Thymus (tissue), 11 donors: ENCODE measurements around the gene OR9Q1. TPM values are rescaled to one million over a fixed set of nuclear protein-coding genes. Genes with fewer than 3 reads are reported as not detected.
"Not testable (repeated sequence)": the region's sequence is repeated elsewhere in the genome, so short reads cannot be mapped to it uniquely, and the experiment has no call there.

Source experiments
- DNase-seq, 9 donors: peaks; one replicate each; pipeline ENCODE4 v3.0.0-alpha.2; 2013; ENCODE audit warnings: low spot score in 9 of 9, low read depth in 6 of 9, missing footprints in 1 of 9
- H3K27ac ChIP-seq, 2 donors: one replicate each; pipeline ENCODE4 v1.5.1; 2013; ENCODE audit warnings: control low read depth in 1 of 2, low read depth in 1 of 2, low read length in 1 of 2, mild to moderate bottlenecking in 1 of 2, moderate library complexity in 1 of 2
- H3K27me3 ChIP-seq, 2 donors: one replicate each; pipeline ENCODE4 v1.5.1; 2013; ENCODE audit warnings: low read length in 1 of 2; ENCODE audit not compliant: control insufficient read depth in 2 of 2, insufficient read depth in 1 of 2
- H3K36me3 ChIP-seq, 2 donors: one replicate each; pipeline ENCODE4 v1.5.1; 2013; ENCODE audit warnings: low read length in 1 of 2, mild to moderate bottlenecking in 1 of 2, moderate library complexity in 1 of 2; ENCODE audit not compliant: control insufficient read depth in 2 of 2, insufficient read depth in 2 of 2
- H3K4me1 ChIP-seq, 2 donors: one replicate each; pipeline ENCODE4 v1.5.1; 2013; ENCODE audit warnings: low read length in 2 of 2; ENCODE audit not compliant: control insufficient read depth in 2 of 2, insufficient read depth in 2 of 2
- H3K4me3 ChIP-seq, 2 donors: one replicate each; pipeline ENCODE4 v1.5.1; 2013; ENCODE audit warnings: low read length in 2 of 2, control low read depth in 1 of 2, mild to moderate bottlenecking in 1 of 2
- H3K9me3 ChIP-seq, 2 donors: one replicate each; pipeline ENCODE4 v1.5.1; 2013; ENCODE audit warnings: low read length in 1 of 2, mild to moderate bottlenecking in 1 of 2; ENCODE audit not compliant: control insufficient read depth in 2 of 2, insufficient read depth in 1 of 2
- WGBS: extraction: QIAGEN DNeasy Blood & Tissue Kit; methylation state at CpG from one replicate; pipeline ENCODE4 v1.1.7; 2013; 5-methylcytosine and 5-hydroxymethylcytosine counted together
- polyA plus RNA-seq: library from polyadenylated mRNA; stranded (reverse); fragments of 200-250 nt; gene quantifications from one replicate; pipeline ENCODE4 v1.2.3, GENCODE V29; 2013
- total RNA-seq: library from RNA; stranded (reverse); fragments of 120-200 nt; gene quantifications from one replicate; pipeline ENCODE4 v1.2.4, GENCODE V29; 2013
- donor health status: healthy.

The OR9Q1 gene
- total and polyA plus RNA-seq, 2 donors, result 0.05 TPM; not detected in 1

DNA sequence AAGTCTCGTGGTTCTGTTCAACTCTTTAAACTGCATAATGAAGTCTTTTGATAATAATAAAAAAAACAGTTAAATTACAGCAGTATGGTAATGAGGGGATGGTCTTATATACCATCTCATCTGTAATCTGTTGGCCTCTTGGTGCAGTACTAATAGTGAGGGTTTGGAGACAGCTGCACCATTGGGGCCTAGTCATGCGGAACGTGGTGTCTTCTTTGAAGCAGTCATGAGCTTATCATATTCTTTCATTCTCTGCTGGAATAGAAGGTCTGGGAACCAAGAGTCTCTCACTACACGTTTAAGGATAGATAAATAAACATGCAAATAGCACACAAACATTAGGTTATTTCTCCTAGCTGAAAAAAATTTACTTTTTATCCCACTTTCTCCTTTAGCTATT is 40.9 kb upstream of the OR9Q1 start:
- WGBS, result 83% methylated on average over 4 of the region's 4 CpGs
- Histone ChIP-seq H3K4me3 (no peak overlapping the region), H3K36me3 (no peaks in the 10 kb centered on the region), H3K9me3 (no peaks in the 10 kb centered on the region), H3K27ac (no peak overlapping the region), H3K4me1 (no peaks in the 10 kb centered on the region), H3K27me3 (no peaks in the 10 kb centered on the region)
- no peak for DNase-seq

DNA sequence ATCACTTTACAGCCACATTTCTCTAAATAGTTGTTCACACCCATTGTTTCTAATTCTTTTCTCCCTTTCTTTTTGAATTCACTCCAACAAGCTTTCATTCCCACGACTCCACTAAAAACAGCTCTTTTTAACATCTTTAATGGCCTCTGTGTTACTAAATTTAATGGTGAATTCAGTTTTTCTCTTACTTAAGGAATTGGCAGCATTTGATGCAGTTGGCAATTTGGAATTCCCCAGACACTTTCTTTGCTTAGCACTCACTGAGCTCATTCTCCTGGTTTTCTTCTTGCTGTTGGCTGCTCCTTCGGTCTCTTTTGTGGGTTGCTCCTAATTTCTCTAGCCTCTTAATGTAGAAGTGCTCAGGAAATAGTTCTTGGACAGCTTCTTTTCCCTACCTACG is 40.5 kb upstream of the OR9Q1 start:
- Histone ChIP-seq H3K27me3 (no peaks in the 10 kb centered on the region), H3K27ac (no peak overlapping the region), H3K4me1 (no peaks in the 10 kb centered on the region), H3K9me3 (no peaks in the 10 kb centered on the region), H3K4me3 (no peak overlapping the region), H3K36me3 (no peaks in the 10 kb centered on the region)
- no peak for DNase-seq
- WGBS, result 87% methylated on average over 3 of the region's 3 CpGs

DNA sequence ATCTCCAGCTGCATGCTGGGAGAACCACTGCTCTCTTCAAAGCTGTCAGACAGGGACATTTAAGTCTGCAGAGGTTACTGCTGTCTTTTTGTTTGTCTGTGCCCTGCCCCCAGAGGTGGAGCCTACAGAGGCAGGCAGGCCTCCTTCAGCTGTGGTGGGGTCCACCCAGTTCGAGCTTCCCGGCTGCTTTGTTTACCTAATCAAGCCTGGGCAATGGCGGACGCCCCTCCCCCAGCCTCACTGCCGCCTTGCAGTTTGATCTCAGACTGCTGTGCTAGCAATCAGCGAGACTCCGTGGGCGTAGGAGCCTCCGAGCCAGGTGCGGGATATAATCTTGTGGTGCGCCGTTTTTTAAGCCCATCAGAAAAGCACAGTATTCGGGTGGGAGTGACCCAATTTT is 24.2 kb upstream of the OR9Q1 start:
- 88% methylated on average over 13 of the region's 13 CpGs for WGBS
- not testable (repeated sequence) for DNase-seq

GRCh38 chr11:58000021-58000420 is 23.7 kb upstream of the OR9Q1 start:
- WGBS, result 90% methylated on average over 10 of the region's 10 CpGs
- H3K27ac ChIP-seq, H3K27me3 ChIP-seq, DNase-seq, H3K9me3 ChIP-seq, H3K36me3 ChIP-seq, H3K4me3 ChIP-seq, H3K4me1 ChIP-seq: not testable (repeated sequence)

More for the DNA sequence above, 24.2 kb upstream of the OR9Q1 start:
- not testable (repeated sequence) for H3K27ac ChIP-seq, H3K4me3 ChIP-seq, H3K36me3 ChIP-seq, H3K4me1 ChIP-seq, H3K9me3 ChIP-seq, H3K27me3 ChIP-seq

DNA sequence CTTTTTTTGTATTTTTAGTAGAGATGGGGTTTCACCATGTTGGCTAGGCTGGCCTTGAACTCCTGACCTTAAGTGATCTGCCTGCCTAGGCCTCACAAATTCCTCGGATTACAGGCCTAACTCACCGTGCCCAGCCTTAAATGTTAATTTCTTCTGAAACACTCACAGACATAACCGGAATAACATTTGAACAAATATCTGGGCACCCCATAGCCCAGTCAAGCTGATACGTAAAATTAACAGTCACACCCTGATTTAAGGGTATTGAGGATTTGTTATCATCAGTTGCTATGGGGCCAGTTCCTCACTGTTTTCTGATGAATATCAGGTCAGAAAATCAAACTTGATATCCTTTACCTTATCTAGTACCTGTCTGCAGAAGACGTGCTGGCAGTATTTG is 23.0 kb upstream of the OR9Q1 start:
- H3K27me3 ChIP-seq, result no peaks in the 10 kb centered on the region
- H3K4me3 ChIP-seq, result no peak overlapping the region
- no peaks in the 10 kb centered on the region for H3K36me3 ChIP-seq
- H3K4me1 ChIP-seq, result no peaks in the 10 kb centered on the region
- no peak for DNase-seq
- 77% methylated on average over 5 of the region's 5 CpGs for WGBS
- H3K27ac ChIP-seq, result no peak overlapping the region
- H3K9me3 ChIP-seq, result no peaks in the 10 kb centered on the region

- Histone ChIP-seq H3K4me3 (no peak overlapping the region), H3K27ac (no peak overlapping the region), H3K9me3 (no peaks in the 10 kb centered on the region), H3K27me3 (no peaks in the 10 kb centered on the region), H3K4me1 (no peaks in the 10 kb centered on the region), H3K36me3 (no peaks in the 10 kb centered on the region)
- WGBS, result 75% methylated on average over 2 of the region's 2 CpGs
- no peak for DNase-seq
Observed at GRCh38 chr11:58003036-58003435, 20.6 kb upstream of the OR9Q1 start.

GRCh38 chr11:58003591-58003990 is 20.1 kb upstream of the OR9Q1 start:
- H3K27ac ChIP-seq, result no peak overlapping the region
- H3K9me3 ChIP-seq, result no peaks in the 10 kb centered on the region
- H3K4me1 ChIP-seq, result no peaks in the 10 kb centered on the region

DNA sequence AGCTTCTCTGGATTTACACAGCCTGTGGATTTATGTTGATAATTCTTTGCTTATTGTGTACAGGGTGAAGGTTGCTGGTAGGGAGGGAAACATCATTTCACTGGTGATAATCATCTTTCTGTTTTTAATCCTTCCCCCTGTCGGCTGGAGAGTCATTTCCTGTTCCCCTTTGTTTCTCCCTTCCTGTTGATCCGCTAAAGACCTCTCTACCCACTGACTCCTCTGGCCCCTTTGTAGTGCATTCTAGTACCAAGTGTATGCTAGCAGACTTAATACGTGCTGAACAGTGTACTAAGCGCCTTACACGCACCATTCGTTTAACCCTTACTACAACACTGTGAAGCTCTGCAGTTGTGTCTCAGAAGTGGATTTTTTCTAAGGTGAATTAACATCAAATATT is 19.0 kb upstream of the OR9Q1 start:
- 48% methylated on average over 6 of the region's 6 CpGs for WGBS
- Histone ChIP-seq H3K36me3 (no peaks in the 10 kb centered on the region), H3K27ac (no peak overlapping the region), H3K27me3 (no peaks in the 10 kb centered on the region), H3K4me3 (no peak overlapping the region), H3K4me1 (no peaks in the 10 kb centered on the region), H3K9me3 (no peaks in the 10 kb centered on the region)
- DNase-seq, result no peak

More at GRCh38 chr11:58003591-58003990, 20.1 kb upstream of the OR9Q1 start:
- H3K27me3 ChIP-seq, result no peaks in the 10 kb centered on the region
- H3K4me3 ChIP-seq, result no peak overlapping the region
- H3K36me3 ChIP-seq, result no peaks in the 10 kb centered on the region
- no peak for DNase-seq

GRCh38 chr11:58006940-58007339 is 16.7 kb upstream of the OR9Q1 start:
- Histone ChIP-seq H3K36me3 (no peaks in the 10 kb centered on the region), H3K4me1 (no peaks in the 10 kb centered on the region), H3K27me3 (no peaks in the 10 kb centered on the region), H3K9me3 (no peaks in the 10 kb centered on the region), H3K4me3 (no peak overlapping the region), H3K27ac (no peak overlapping the region)
- 93% methylated on average over 2 of the region's 2 CpGs for WGBS
- DNase-seq, result no peak

DNA sequence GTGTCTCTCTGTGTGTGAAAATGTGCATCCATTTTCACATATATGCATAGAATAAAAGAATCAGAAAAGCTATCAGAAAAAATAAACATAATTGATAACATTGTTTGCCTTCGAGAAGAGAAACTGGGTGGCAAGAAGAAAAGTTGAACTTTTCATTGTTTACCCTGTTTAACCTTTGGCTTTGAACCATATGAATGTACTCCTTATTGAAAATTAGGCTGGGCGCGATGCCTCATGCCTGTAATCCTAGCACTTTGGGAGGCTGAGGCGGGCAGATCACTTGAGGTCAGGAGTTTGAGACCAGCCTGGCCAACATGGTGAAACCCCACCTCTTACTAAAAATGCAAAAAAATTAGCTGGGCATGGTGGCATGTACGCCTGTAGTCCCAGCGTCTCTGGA is 11.9 kb upstream of the OR9Q1 start:
- no peaks in the 10 kb centered on the region for H3K36me3 ChIP-seq
- no peaks in the 10 kb centered on the region for H3K27me3 ChIP-seq
- WGBS, result 77% methylated on average over 6 of the region's 6 CpGs
- DNase-seq, result no peak
- no peak overlapping the region for H3K27ac ChIP-seq
- no peaks in the 10 kb centered on the region for H3K4me1 ChIP-seq
- no peaks in the 10 kb centered on the region for H3K9me3 ChIP-seq
- H3K4me3 ChIP-seq, result no peak overlapping the region
